ENCODE data around the gene RAB25. TPM values are rescaled to one million over a fixed set of nuclear protein-coding genes. Genes with fewer than 3 reads are reported as not detected.

RAB25 gene
- total RNA-seq, 1 donor, result 0.21 TPM

- Histone ChIP-seq H3K27me3 (ENCODE audit: insufficient read depth, low read length) (peaks cover 5% of the 10 kb centered on the region), H3K4me1 (ENCODE audit: insufficient read depth, low read length) (peaks cover 40% of the 10 kb centered on the region)
Observed at GRCh38 chr1:156099282-156099681, 38.3 kb downstream of the RAB25 start.

GRCh38 chr1:156100205-156100995 lies 39.4 kb downstream of the RAB25 start:
- no peak overlapping the region for H3K4me3 ChIP-seq (ENCODE audit: low read length)
- peaks cover 5% of the 10 kb centered on the region for H3K27me3 ChIP-seq (ENCODE audit: insufficient read depth, low read length)
- no peaks in the 10 kb centered on the region for H3K9me3 ChIP-seq (ENCODE audit: low read depth, low read length)
- H3K4me1 ChIP-seq (ENCODE audit: insufficient read depth, low read length), result peaks cover 51% of the 10 kb centered on the region

More at GRCh38 chr1:156099282-156099681, 38.3 kb downstream of the RAB25 start:
- no peak overlapping the region for H3K4me3 ChIP-seq (ENCODE audit: low read length)
- no peaks in the 10 kb centered on the region for H3K9me3 ChIP-seq (ENCODE audit: low read depth, low read length)

- Histone ChIP-seq H3K9me3 (ENCODE audit: low read depth, low read length) (no peaks in the 10 kb centered on the region), H3K4me1 (ENCODE audit: insufficient read depth, low read length) (peaks cover 49% of the 10 kb centered on the region), H3K4me3 (ENCODE audit: low read length) (no peak overlapping the region), H3K27me3 (ENCODE audit: insufficient read depth, low read length) (peaks cover 5% of the 10 kb centered on the region)
Observed at GRCh38 chr1:156101880-156102279, 40.9 kb downstream of the RAB25 start.

GRCh38 chr1:156102633-156103511 lies 41.9 kb downstream of the RAB25 start:
- H3K9me3 ChIP-seq (ENCODE audit: low read depth, low read length), result no peaks in the 10 kb centered on the region
- no peak overlapping the region for H3K4me3 ChIP-seq (ENCODE audit: low read length)
- peaks cover 11% of the 10 kb centered on the region for H3K27me3 ChIP-seq (ENCODE audit: insufficient read depth, low read length)
- peaks cover 42% of the 10 kb centered on the region for H3K4me1 ChIP-seq (ENCODE audit: insufficient read depth, low read length)

GRCh38 chr1:156103521-156103947 lies 42.6 kb downstream of the RAB25 start:
- Histone ChIP-seq H3K9me3 (ENCODE audit: low read depth, low read length) (no peaks in the 10 kb centered on the region), H3K4me1 (ENCODE audit: insufficient read depth, low read length) (peaks cover 42% of the 10 kb centered on the region), H3K27me3 (ENCODE audit: insufficient read depth, low read length) (peaks cover 17% of the 10 kb centered on the region), H3K4me3 (ENCODE audit: low read length) (no peak overlapping the region)

GRCh38 chr1:156104065-156104810 lies 43.3 kb downstream of the RAB25 start:
- peaks cover 42% of the 10 kb centered on the region for H3K4me1 ChIP-seq (ENCODE audit: insufficient read depth, low read length)
- H3K27me3 ChIP-seq (ENCODE audit: insufficient read depth, low read length), result peaks cover 20% of the 10 kb centered on the region
- no peak overlapping the region for H3K4me3 ChIP-seq (ENCODE audit: low read length)
- H3K9me3 ChIP-seq (ENCODE audit: low read depth, low read length), result no peaks in the 10 kb centered on the region

- no peaks in the 10 kb centered on the region for H3K9me3 ChIP-seq (ENCODE audit: low read depth, low read length)
- peaks cover 42% of the 10 kb centered on the region for H3K4me1 ChIP-seq (ENCODE audit: insufficient read depth, low read length)
- no peak overlapping the region for H3K4me3 ChIP-seq (ENCODE audit: low read length)
- peaks cover 20% of the 10 kb centered on the region for H3K27me3 ChIP-seq (ENCODE audit: insufficient read depth, low read length)
Observed at GRCh38 chr1:156104861-156105832, 44.2 kb downstream of the RAB25 start.

- H3K4me1 ChIP-seq (ENCODE audit: insufficient read depth, low read length), result peaks cover 42% of the 10 kb centered on the region
- peaks cover 22% of the 10 kb centered on the region for H3K27me3 ChIP-seq (ENCODE audit: insufficient read depth, low read length)
- no peak overlapping the region for H3K4me3 ChIP-seq (ENCODE audit: low read length)
- no peaks in the 10 kb centered on the region for H3K9me3 ChIP-seq (ENCODE audit: low read depth, low read length)
Observed at GRCh38 chr1:156106624-156107488, 45.9 kb downstream of the RAB25 start.

GRCh38 chr1:156108057-156108456 lies 47.1 kb downstream of the RAB25 start:
- Histone ChIP-seq H3K9me3 (ENCODE audit: low read depth, low read length) (no peaks in the 10 kb centered on the region), H3K27me3 (ENCODE audit: insufficient read depth, low read length) (peaks cover 29% of the 10 kb centered on the region), H3K4me3 (ENCODE audit: low read length) (no peak overlapping the region), H3K4me1 (ENCODE audit: insufficient read depth, low read length) (peaks cover 37% of the 10 kb centered on the region)

GRCh38 chr1:156108664-156109241 lies 47.8 kb downstream of the RAB25 start:
- Histone ChIP-seq H3K4me3 (ENCODE audit: low read length) (no peak overlapping the region), H3K27me3 (ENCODE audit: insufficient read depth, low read length) (peaks cover 36% of the 10 kb centered on the region), H3K9me3 (ENCODE audit: low read depth, low read length) (no peaks in the 10 kb centered on the region), H3K4me1 (ENCODE audit: insufficient read depth, low read length) (peaks cover 33% of the 10 kb centered on the region)

- no peaks in the 10 kb centered on the region for H3K9me3 ChIP-seq (ENCODE audit: low read depth, low read length)
- H3K27me3 ChIP-seq (ENCODE audit: insufficient read depth, low read length), result peaks cover 47% of the 10 kb centered on the region
- peaks cover 31% of the 10 kb centered on the region for H3K4me1 ChIP-seq (ENCODE audit: insufficient read depth, low read length)
- H3K4me3 ChIP-seq (ENCODE audit: low read length), result no peak overlapping the region
Observed at GRCh38 chr1:156110252-156110651, 49.3 kb downstream of the RAB25 start.

GRCh38 chr1:156111355-156111962 lies 50.5 kb downstream of the RAB25 start:
- Histone ChIP-seq H3K4me1 (ENCODE audit: insufficient read depth, low read length) (peaks cover 29% of the 10 kb centered on the region), H3K9me3 (ENCODE audit: low read depth, low read length) (no peaks in the 10 kb centered on the region), H3K27me3 (ENCODE audit: insufficient read depth, low read length) (peaks cover 56% of the 10 kb centered on the region), H3K4me3 (ENCODE audit: low read length) (no peak overlapping the region)
